Prostate gland (tissue), 2 donors: ENCODE measurements around the gene DHRS2.

Experiments
- POLR2A ChIP-seq: fragments of 450-650 bp; IDR thresholded peaks from one replicate; pipeline ENCODE4 v1.6.1; 2016; ENCODE audit warnings: antibody characterized with exemption, mild to moderate bottlenecking
- POLR2AphosphoS5 ChIP-seq: sonication (generic); formaldehyde crosslinking; IDR thresholded peaks from one replicate; pipeline ENCODE4 v1.6.1; 2017; ENCODE audit warnings: antibody characterized with exemption
- TF ChIP-seq, protein P1 (sequence below), 4 experiments: fragments of 200-600 bp in 2 of 4; fragments of 450-650 bp in 2 of 4; sonication (generic) in 2 of 4; IDR thresholded peaks; 1 replicate in 3 of 4; 2 replicates in 1 of 4; pipeline ENCODE4 v1.5.1; 2016 to 2019; ENCODE audit warnings: antibody characterized with exemption in 4 of 4, mild to moderate bottlenecking in 2 of 4, moderate library complexity in 2 of 4

DNA sequence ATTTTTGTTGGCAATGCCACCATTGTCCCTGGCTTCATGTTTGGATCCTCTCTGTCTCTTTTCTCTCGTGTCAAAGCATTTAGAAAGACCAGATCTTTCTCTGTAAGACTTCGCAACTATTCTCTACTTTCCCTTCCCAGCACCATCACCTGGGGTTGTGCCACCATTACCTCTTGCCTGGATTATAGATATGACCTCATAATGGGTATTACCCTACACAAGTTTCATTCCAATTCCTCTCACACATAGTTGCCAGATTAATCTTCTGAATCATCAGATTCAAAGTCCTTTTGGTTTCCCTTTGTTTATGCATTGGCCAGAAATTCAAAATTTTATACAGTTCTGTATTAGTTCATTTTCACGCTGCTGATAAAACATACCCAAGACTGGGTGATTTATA, 27.2 kb upstream of the DHRS2 start:
- TF ChIP-seq, protein P1, sequence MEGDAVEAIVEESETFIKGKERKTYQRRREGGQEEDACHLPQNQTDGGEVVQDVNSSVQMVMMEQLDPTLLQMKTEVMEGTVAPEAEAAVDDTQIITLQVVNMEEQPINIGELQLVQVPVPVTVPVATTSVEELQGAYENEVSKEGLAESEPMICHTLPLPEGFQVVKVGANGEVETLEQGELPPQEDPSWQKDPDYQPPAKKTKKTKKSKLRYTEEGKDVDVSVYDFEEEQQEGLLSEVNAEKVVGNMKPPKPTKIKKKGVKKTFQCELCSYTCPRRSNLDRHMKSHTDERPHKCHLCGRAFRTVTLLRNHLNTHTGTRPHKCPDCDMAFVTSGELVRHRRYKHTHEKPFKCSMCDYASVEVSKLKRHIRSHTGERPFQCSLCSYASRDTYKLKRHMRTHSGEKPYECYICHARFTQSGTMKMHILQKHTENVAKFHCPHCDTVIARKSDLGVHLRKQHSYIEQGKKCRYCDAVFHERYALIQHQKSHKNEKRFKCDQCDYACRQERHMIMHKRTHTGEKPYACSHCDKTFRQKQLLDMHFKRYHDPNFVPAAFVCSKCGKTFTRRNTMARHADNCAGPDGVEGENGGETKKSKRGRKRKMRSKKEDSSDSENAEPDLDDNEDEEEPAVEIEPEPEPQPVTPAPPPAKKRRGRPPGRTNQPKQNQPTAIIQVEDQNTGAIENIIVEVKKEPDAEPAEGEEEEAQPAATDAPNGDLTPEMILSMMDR (IDR thresholded peaks at IDR 0.05): no peak
- TF ChIP-seq POLR2AphosphoS5 (no peak), POLR2A (no peak)
